B cell (primary cell): ENCODE results near the gene COL3A1.

Source experiments
- EZH2 ChIP-seq: IDR thresholded peaks from 2 replicates; pipeline ENCODE4 v1.6.1; 2012; ENCODE audit warnings: borderline replicate concordance, low read depth, mild to moderate bottlenecking, moderate library complexity, low read length; ENCODE audit not compliant: insufficient read depth, poor library complexity, severe bottlenecking
- TF ChIP-seq, protein P1 (sequence below): fragments of 200-600 bp; IDR thresholded peaks from one replicate; pipeline ENCODE4 v1.8.0; 2022; ENCODE audit warnings: antibody characterized with exemption, mild to moderate bottlenecking

DNA sequence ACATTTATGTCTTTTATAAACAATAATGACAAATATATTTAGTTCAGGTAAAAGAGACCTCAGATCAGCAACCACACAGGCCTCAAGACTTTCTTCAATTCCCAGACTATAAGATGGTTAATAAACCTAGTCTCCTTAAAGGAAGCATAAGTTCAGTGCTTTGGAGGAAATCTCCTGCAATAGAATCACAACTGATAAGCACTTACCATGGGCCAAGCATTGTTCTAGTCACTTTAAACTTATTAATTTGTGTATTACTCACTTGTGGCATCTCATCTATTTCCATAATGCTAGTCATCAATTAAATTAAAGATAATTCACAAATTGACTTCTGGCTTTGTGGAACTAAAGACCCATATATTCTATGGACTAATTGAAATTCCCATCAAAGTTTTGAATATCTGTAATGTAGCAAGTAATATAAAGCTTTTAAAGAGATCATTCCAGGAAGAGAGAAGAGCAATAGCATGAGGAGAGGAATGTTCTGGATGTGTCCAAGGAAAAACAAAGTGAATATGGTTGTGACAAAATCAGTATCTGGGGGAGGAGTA lies 42.2 kb downstream of the COL3A1 start:
- no peak for TF ChIP-seq EZH2
- TF ChIP-seq, protein P1, sequence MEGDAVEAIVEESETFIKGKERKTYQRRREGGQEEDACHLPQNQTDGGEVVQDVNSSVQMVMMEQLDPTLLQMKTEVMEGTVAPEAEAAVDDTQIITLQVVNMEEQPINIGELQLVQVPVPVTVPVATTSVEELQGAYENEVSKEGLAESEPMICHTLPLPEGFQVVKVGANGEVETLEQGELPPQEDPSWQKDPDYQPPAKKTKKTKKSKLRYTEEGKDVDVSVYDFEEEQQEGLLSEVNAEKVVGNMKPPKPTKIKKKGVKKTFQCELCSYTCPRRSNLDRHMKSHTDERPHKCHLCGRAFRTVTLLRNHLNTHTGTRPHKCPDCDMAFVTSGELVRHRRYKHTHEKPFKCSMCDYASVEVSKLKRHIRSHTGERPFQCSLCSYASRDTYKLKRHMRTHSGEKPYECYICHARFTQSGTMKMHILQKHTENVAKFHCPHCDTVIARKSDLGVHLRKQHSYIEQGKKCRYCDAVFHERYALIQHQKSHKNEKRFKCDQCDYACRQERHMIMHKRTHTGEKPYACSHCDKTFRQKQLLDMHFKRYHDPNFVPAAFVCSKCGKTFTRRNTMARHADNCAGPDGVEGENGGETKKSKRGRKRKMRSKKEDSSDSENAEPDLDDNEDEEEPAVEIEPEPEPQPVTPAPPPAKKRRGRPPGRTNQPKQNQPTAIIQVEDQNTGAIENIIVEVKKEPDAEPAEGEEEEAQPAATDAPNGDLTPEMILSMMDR = no peak
